NCI-H1694 (cell line): ENCODE measurements around the gene THAP9.

Experiments
- DNase-seq: peaks from one replicate; lab custom pipeline; 2025; lab: John Stamatoyannopoulos, UW

Gene THAP9

GRCh38 chr4:82965763-82966162, 65.2 kb downstream of the THAP9 start:
- no peak for DNase-seq

DNA sequence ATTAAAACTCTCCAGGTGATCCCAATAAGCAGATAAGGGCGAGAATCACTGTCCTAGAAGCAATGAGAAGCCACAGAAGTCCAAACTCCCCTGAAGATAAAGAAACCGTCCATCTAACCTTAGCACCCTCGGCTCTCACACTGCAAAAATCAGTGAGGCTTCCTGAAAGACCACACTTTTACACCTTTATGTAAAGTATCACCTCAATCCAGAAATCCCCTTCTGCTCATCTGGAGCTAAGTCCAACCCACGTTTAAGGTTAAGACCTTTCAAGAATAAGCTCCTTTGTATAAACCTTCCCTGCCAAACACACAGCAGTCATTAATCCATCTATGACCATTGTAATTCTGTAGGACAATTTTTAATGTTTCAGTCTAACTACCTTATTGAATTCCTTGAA, 68.4 kb downstream of the THAP9 start:
- DNase-seq = no peak

- DNase-seq = no peak
Measured at GRCh38 chr4:82969414-82969813, 68.9 kb downstream of the THAP9 start.
